Karpas-422 (cell line): ENCODE results near the gene TP53BP2. TPM values are rescaled to one million over a fixed set of nuclear protein-coding genes. Genes with fewer than 3 reads are reported as not detected.

Source experiments
- DNase-seq: peaks from one replicate; pipeline ENCODE4 v3.0.0-alpha.2; 2015
- H2AFZ ChIP-seq: fragments of 200-600 bp; sonication (generic); 2 replicates; pipeline ENCODE4 v1.6.1; 2014; ENCODE audit warnings: antibody characterized with exemption, low read length, mixed read lengths
- H3K27ac ChIP-seq: fragments of 200-600 bp; sonication (generic); 2 replicates; pipeline ENCODE4 v1.5.1; 2014; ENCODE audit warnings: mild to moderate bottlenecking, low read length, moderate library complexity
- H3K27me3 ChIP-seq: fragments of 200-600 bp; sonication (generic); 2 replicates; pipeline ENCODE4 v1.6.1; 2014; ENCODE audit warnings: low read length, mixed read lengths
- H3K36me3 ChIP-seq: fragments of 200-600 bp; sonication (generic); 2 replicates; pipeline ENCODE4 v1.6.1; 2014; ENCODE audit warnings: low read length, mixed read lengths; ENCODE audit not compliant: insufficient read depth
- H3K4me1 ChIP-seq: fragments of 200-600 bp; sonication (generic); 2 replicates; pipeline ENCODE4 v1.6.1; 2014; ENCODE audit warnings: mild to moderate bottlenecking, low read length, mixed read lengths
- H3K4me2 ChIP-seq: fragments of 200-600 bp; sonication (generic); 2 replicates; pipeline ENCODE4 v1.6.1; 2014; ENCODE audit warnings: low read length, low read depth, mild to moderate bottlenecking; ENCODE audit not compliant: poor library complexity, severe bottlenecking
- H3K4me3 ChIP-seq: fragments of 200-600 bp; sonication (generic); 2 replicates; pipeline ENCODE4 v1.5.1; 2014; ENCODE audit warnings: mild to moderate bottlenecking, antibody characterized with exemption, low read length, mixed read lengths
- H3K79me2 ChIP-seq: fragments of 200-600 bp; sonication (generic); 2 replicates; pipeline ENCODE4 v1.6.1; 2014; ENCODE audit warnings: mild to moderate bottlenecking, low read length, mixed read lengths
- H3K9ac ChIP-seq: fragments of 200-600 bp; sonication (generic); 2 replicates; pipeline ENCODE4 v1.6.0; 2014; ENCODE audit warnings: low read length
- H3K9me2 ChIP-seq: fragments of 200-600 bp; sonication (generic), shearing (Covaris generic); replicated peaks from 2 replicates; pipeline ENCODE4 v1.6.0; 2014; ENCODE audit warnings: mild to moderate bottlenecking, low read length, moderate library complexity; ENCODE audit not compliant: insufficient read depth
- H3K9me3 ChIP-seq: fragments of 300-700, 200-600 bp; sonication (generic); 2 replicates; pipeline ENCODE4 v1.6.1; 2014; ENCODE audit warnings: low read length, mixed read lengths
- H4K20me1 ChIP-seq: fragments of 200-600 bp; sonication (generic); 2 replicates; pipeline ENCODE4 v1.6.1; 2014; ENCODE audit warnings: mild to moderate bottlenecking, antibody characterized with exemption, low read length, low read depth; ENCODE audit not compliant: insufficient read depth
- total RNA-seq: library from RNA; depleted of rRNA; stranded (reverse); fragments of >200 nt; shearing (Covaris generic); gene quantifications from 2 replicates; pipeline ENCODE4 v1.2.3, GENCODE V29; 2014; ENCODE audit warnings: low replicate concordance

TP53BP2 gene
- total RNA-seq, 1 experiment from 2014 or later = 1.5 TPM

GRCh38 chr1:223760833-223761232, 84.9 kb downstream of the TP53BP2 start:
- Histone ChIP-seq H2AFZ (no peak overlapping the region), H4K20me1 (no peaks in the 10 kb centered on the region), H3K4me2 (no peak overlapping the region), H3K79me2 (no peaks in the 10 kb centered on the region), H3K4me3 (no peak overlapping the region), H3K9me3 (no peaks in the 10 kb centered on the region), H3K4me1 (no peaks in the 10 kb centered on the region), H3K9ac (no peak overlapping the region), H3K27me3 (no peaks in the 10 kb centered on the region), H3K27ac (no peak overlapping the region), H3K36me3 (no peaks in the 10 kb centered on the region), H3K9me2 (no peaks in the 10 kb centered on the region)
- no peak for DNase-seq

GRCh38 chr1:223759273-223759672, 86.5 kb downstream of the TP53BP2 start:
- Histone ChIP-seq H3K27me3 (no peaks in the 10 kb centered on the region), H2AFZ (no peak overlapping the region), H3K9me3 (no peaks in the 10 kb centered on the region), H3K4me3 (no peak overlapping the region), H3K36me3 (no peaks in the 10 kb centered on the region), H3K4me1 (no peaks in the 10 kb centered on the region), H3K27ac (no peak overlapping the region), H3K4me2 (no peak overlapping the region), H3K9me2 (no peaks in the 10 kb centered on the region), H3K79me2 (no peaks in the 10 kb centered on the region), H4K20me1 (no peaks in the 10 kb centered on the region), H3K9ac (no peak overlapping the region)
- no peak for DNase-seq

GRCh38 chr1:223758734-223759133, 87.0 kb downstream of the TP53BP2 start:
- Histone ChIP-seq H3K4me3 (no peak overlapping the region), H3K4me1 (no peaks in the 10 kb centered on the region), H4K20me1 (no peaks in the 10 kb centered on the region), H2AFZ (no peak overlapping the region), H3K9me3 (no peaks in the 10 kb centered on the region), H3K79me2 (no peaks in the 10 kb centered on the region), H3K9me2 (no peaks in the 10 kb centered on the region), H3K36me3 (no peaks in the 10 kb centered on the region), H3K9ac (no peak overlapping the region), H3K27me3 (no peaks in the 10 kb centered on the region), H3K27ac (no peak overlapping the region), H3K4me2 (no peak overlapping the region)
- DNase-seq = no peak

- Histone ChIP-seq H3K9me2 (no peaks in the 10 kb centered on the region), H3K9me3 (no peaks in the 10 kb centered on the region), H3K9ac (no peak overlapping the region), H3K27ac (no peak overlapping the region), H3K4me3 (no peak overlapping the region), H2AFZ (no peak overlapping the region), H3K36me3 (no peaks in the 10 kb centered on the region), H3K4me1 (no peaks in the 10 kb centered on the region), H3K4me2 (no peak overlapping the region), H3K27me3 (no peaks in the 10 kb centered on the region), H3K79me2 (no peaks in the 10 kb centered on the region), H4K20me1 (no peaks in the 10 kb centered on the region)
- DNase-seq = no peak
Observed at GRCh38 chr1:223756806-223757700, 88.7 kb downstream of the TP53BP2 start.

GRCh38 chr1:223755992-223756775, 89.6 kb downstream of the TP53BP2 start:
- Histone ChIP-seq H3K79me2 (no peaks in the 10 kb centered on the region), H3K36me3 (no peaks in the 10 kb centered on the region), H4K20me1 (no peaks in the 10 kb centered on the region), H2AFZ (no peak overlapping the region), H3K4me1 (no peaks in the 10 kb centered on the region), H3K27ac (no peak overlapping the region), H3K4me2 (no peak overlapping the region), H3K9me3 (no peaks in the 10 kb centered on the region), H3K9ac (no peak overlapping the region), H3K27me3 (no peaks in the 10 kb centered on the region), H3K9me2 (no peaks in the 10 kb centered on the region), H3K4me3 (no peak overlapping the region)
- no peak for DNase-seq

GRCh38 chr1:223755432-223755792, 90.3 kb downstream of the TP53BP2 start:
- no peaks in the 10 kb centered on the region for H4K20me1 ChIP-seq

GRCh38 chr1:223754681-223755431, 90.9 kb downstream of the TP53BP2 start:
- no peak for DNase-seq
- Histone ChIP-seq H4K20me1 (no peaks in the 10 kb centered on the region), H3K4me3 (no peak overlapping the region), H3K9ac (no peak overlapping the region), H3K4me2 (no peak overlapping the region), H3K9me3 (no peaks in the 10 kb centered on the region), H2AFZ (no peak overlapping the region), H3K79me2 (no peaks in the 10 kb centered on the region), H3K36me3 (no peaks in the 10 kb centered on the region), H3K27me3 (no peaks in the 10 kb centered on the region), H3K4me1 (no peaks in the 10 kb centered on the region), H3K27ac (no peak overlapping the region), H3K9me2 (no peaks in the 10 kb centered on the region)

More at GRCh38 chr1:223755432-223755792, 90.3 kb downstream of the TP53BP2 start:
- no peaks in the 10 kb centered on the region for H3K9me2 ChIP-seq
- H3K9me3 ChIP-seq = no peaks in the 10 kb centered on the region
- H3K4me3 ChIP-seq = no peak overlapping the region
- no peak overlapping the region for H3K27ac ChIP-seq
- H3K4me1 ChIP-seq = no peaks in the 10 kb centered on the region
- no peaks in the 10 kb centered on the region for H3K27me3 ChIP-seq
- no peak overlapping the region for H3K4me2 ChIP-seq
- H2AFZ ChIP-seq = no peak overlapping the region
- H3K36me3 ChIP-seq = no peaks in the 10 kb centered on the region
- H3K79me2 ChIP-seq = no peaks in the 10 kb centered on the region
- H3K9ac ChIP-seq = no peak overlapping the region
- DNase-seq = no peak
